ENCODE results near the gene BMPR1B. TPM values are rescaled to one million over a fixed set of nuclear protein-coding genes. Genes with fewer than 3 reads are reported as not detected.

The BMPR1B gene
- total and polyA plus RNA-seq, 5 donors from 2014 or later = 0.31 to 0.72 TPM; not detected in 3

- H3K9me3 ChIP-seq (ENCODE audit: control insufficient read depth in 2 of 2, low read length in 2 of 2) = no peaks in the 10 kb centered on the region
- no peaks in the 10 kb centered on the region for H3K27me3 ChIP-seq (ENCODE audit: control insufficient read depth, insufficient read depth, low read length)
- H3K27ac ChIP-seq (ENCODE audit: insufficient read depth, low read length, poor library complexity, severe bottlenecking) = no peak overlapping the region
- ATAC-seq (ENCODE audit: low read depth in 2 of 2) (no peak), DNase-seq (no peak)
- no peak overlapping the region for H3K4me3 ChIP-seq (ENCODE audit: low read depth, low read length)
- H3K27me3 Mint-ChIP-seq = no peaks in the 10 kb centered on the region
- no peak overlapping the region for H3K4me3 Mint-ChIP-seq
- no peaks in the 10 kb centered on the region for H3K9me3 Mint-ChIP-seq
- H3K4me1 ChIP-seq (ENCODE audit: control insufficient read depth, insufficient read depth, low read length, poor library complexity, severe bottlenecking) = no peaks in the 10 kb centered on the region
- H3K4me1 Mint-ChIP-seq = no peaks in the 10 kb centered on the region
- no peaks in the 10 kb centered on the region for H3K36me3 Mint-ChIP-seq
- no peaks in the 10 kb centered on the region for H3K36me3 ChIP-seq (ENCODE audit: control insufficient read depth, insufficient read depth, low read length)
- H3K27ac Mint-ChIP-seq = no peak overlapping the region
Measured at GRCh38 chr4:95018785-95019184, 261.0 kb downstream of the BMPR1B start.

GRCh38 chr4:95020521-95020920 lies 262.8 kb downstream of the BMPR1B start:
- Histone ChIP-seq H3K27me3 (ENCODE audit: control insufficient read depth, insufficient read depth, low read length) (no peaks in the 10 kb centered on the region), H3K36me3 (ENCODE audit: control insufficient read depth, insufficient read depth, low read length) (no peaks in the 10 kb centered on the region), H3K27ac (ENCODE audit: insufficient read depth, low read length, poor library complexity, severe bottlenecking) (no peak overlapping the region), H3K4me1 (ENCODE audit: control insufficient read depth, insufficient read depth, low read length, poor library complexity, severe bottlenecking) (no peaks in the 10 kb centered on the region), H3K9me3 (ENCODE audit: control insufficient read depth in 2 of 2, low read length in 2 of 2) (no peaks in the 10 kb centered on the region), H3K4me3 (ENCODE audit: low read depth, low read length) (no peak overlapping the region)
- H3K4me3 Mint-ChIP-seq = no peak overlapping the region
- ATAC-seq (ENCODE audit: low read depth in 2 of 2) (no peak), DNase-seq (no peak)
- H3K4me1 Mint-ChIP-seq = no peaks in the 10 kb centered on the region
- no peaks in the 10 kb centered on the region for H3K27me3 Mint-ChIP-seq
- no peak overlapping the region for H3K27ac Mint-ChIP-seq
- no peaks in the 10 kb centered on the region for H3K36me3 Mint-ChIP-seq
- H3K9me3 Mint-ChIP-seq = peaks cover 0 to 2% (median 0%) of the 10 kb centered on the region in 7 donors

- Mint-ChIP-seq H3K4me1 (no peaks in the 10 kb centered on the region), H3K9me3 (peaks cover 0 to 2% (median 0%) of the 10 kb centered on the region in 7 donors), H3K36me3 (no peaks in the 10 kb centered on the region), H3K27ac (no peak overlapping the region), H3K4me3 (no peak overlapping the region), H3K27me3 (no peaks in the 10 kb centered on the region)
- no peak for ATAC-seq (ENCODE audit: low read depth in 2 of 2)
- Histone ChIP-seq H3K27me3 (ENCODE audit: control insufficient read depth, insufficient read depth, low read length) (no peaks in the 10 kb centered on the region), H3K36me3 (ENCODE audit: control insufficient read depth, insufficient read depth, low read length) (no peaks in the 10 kb centered on the region), H3K4me1 (ENCODE audit: control insufficient read depth, insufficient read depth, low read length, poor library complexity, severe bottlenecking) (no peaks in the 10 kb centered on the region), H3K27ac (ENCODE audit: insufficient read depth, low read length, poor library complexity, severe bottlenecking) (no peak overlapping the region), H3K4me3 (ENCODE audit: low read depth, low read length) (no peak overlapping the region), H3K9me3 (ENCODE audit: control insufficient read depth in 2 of 2, low read length in 2 of 2) (no peaks in the 10 kb centered on the region)
- no peak for DNase-seq
Measured at GRCh38 chr4:95021099-95021498, 263.3 kb downstream of the BMPR1B start.

- Histone ChIP-seq H3K27ac (ENCODE audit: insufficient read depth, low read length, poor library complexity, severe bottlenecking) (no peak overlapping the region), H3K36me3 (ENCODE audit: control insufficient read depth, insufficient read depth, low read length) (no peaks in the 10 kb centered on the region), H3K4me1 (ENCODE audit: control insufficient read depth, insufficient read depth, low read length, poor library complexity, severe bottlenecking) (no peaks in the 10 kb centered on the region), H3K4me3 (ENCODE audit: low read depth, low read length) (no peak overlapping the region), H3K27me3 (ENCODE audit: control insufficient read depth, insufficient read depth, low read length) (no peaks in the 10 kb centered on the region), H3K9me3 (ENCODE audit: control insufficient read depth in 2 of 2, low read length in 2 of 2) (no peaks in the 10 kb centered on the region)
- Mint-ChIP-seq H3K9me3 (peaks cover 0 to 2% (median 0%) of the 10 kb centered on the region in 7 donors), H3K27ac (peak overlapping the region in 1 of 3 donors; percentile 64), H3K4me1 (no peaks in the 10 kb centered on the region), H3K27me3 (no peaks in the 10 kb centered on the region), H3K36me3 (no peaks in the 10 kb centered on the region), H3K4me3 (no peak overlapping the region)
- ATAC-seq (ENCODE audit: low read depth in 2 of 2) (no peak), DNase-seq (no peak)
Measured at GRCh38 chr4:95023110-95023509, 265.4 kb downstream of the BMPR1B start.

- H3K36me3 ChIP-seq (ENCODE audit: control insufficient read depth, insufficient read depth, low read length) = no peaks in the 10 kb centered on the region
- Mint-ChIP-seq H3K4me1 (no peaks in the 10 kb centered on the region), H3K36me3 (no peaks in the 10 kb centered on the region), H3K9me3 (peaks cover 0 to 3% (median 2%) of the 10 kb centered on the region in 7 donors), H3K4me3 (no peak overlapping the region), H3K27me3 (no peaks in the 10 kb centered on the region), H3K27ac (no peak overlapping the region)
- no peaks in the 10 kb centered on the region for H3K27me3 ChIP-seq (ENCODE audit: control insufficient read depth, insufficient read depth, low read length)
- no peaks in the 10 kb centered on the region for H3K9me3 ChIP-seq (ENCODE audit: control insufficient read depth in 2 of 2, low read length in 2 of 2)
- no peak overlapping the region for H3K4me3 ChIP-seq (ENCODE audit: low read depth, low read length)
- H3K4me1 ChIP-seq (ENCODE audit: control insufficient read depth, insufficient read depth, low read length, poor library complexity, severe bottlenecking) = no peaks in the 10 kb centered on the region
- no peak overlapping the region for H3K27ac ChIP-seq (ENCODE audit: insufficient read depth, low read length, poor library complexity, severe bottlenecking)
- no peak for ATAC-seq (ENCODE audit: low read depth in 2 of 2)
- DNase-seq = no peak
Measured at GRCh38 chr4:95027905-95028618, 270.3 kb downstream of the BMPR1B start.

- Mint-ChIP-seq H3K4me1 (no peaks in the 10 kb centered on the region), H3K36me3 (no peaks in the 10 kb centered on the region), H3K4me3 (no peak overlapping the region), H3K27me3 (no peaks in the 10 kb centered on the region), H3K9me3 (peaks cover 0 to 12% (median 7%) of the 10 kb centered on the region in 7 donors), H3K27ac (no peak overlapping the region)
- Histone ChIP-seq H3K4me3 (ENCODE audit: low read depth, low read length) (no peak overlapping the region), H3K4me1 (ENCODE audit: control insufficient read depth, insufficient read depth, low read length, poor library complexity, severe bottlenecking) (no peaks in the 10 kb centered on the region), H3K9me3 (ENCODE audit: control insufficient read depth in 2 of 2, low read length in 2 of 2) (no peaks in the 10 kb centered on the region), H3K27ac (ENCODE audit: insufficient read depth, low read length, poor library complexity, severe bottlenecking) (no peak overlapping the region), H3K36me3 (ENCODE audit: control insufficient read depth, insufficient read depth, low read length) (no peaks in the 10 kb centered on the region), H3K27me3 (ENCODE audit: control insufficient read depth, insufficient read depth, low read length) (no peaks in the 10 kb centered on the region)
- no peak for ATAC-seq (ENCODE audit: low read depth in 2 of 2)
- DNase-seq = no peak
Measured at GRCh38 chr4:95038791-95039190, 281.0 kb downstream of the BMPR1B start.

- DNase-seq = no peak
- peaks cover 1% of the 10 kb centered on the region for H3K27me3 ChIP-seq (ENCODE audit: control insufficient read depth, insufficient read depth, low read length)
- H3K9me3 ChIP-seq (ENCODE audit: control insufficient read depth in 2 of 2, low read length in 2 of 2) = no peaks in the 10 kb centered on the region
Measured at GRCh38 chr4:95044324-95044837, 286.6 kb downstream of the BMPR1B start.

GRCh38 chr4:95045429-95045828 lies 287.7 kb downstream of the BMPR1B start:
- Histone ChIP-seq H3K27ac (ENCODE audit: insufficient read depth, low read length, poor library complexity, severe bottlenecking) (no peak overlapping the region), H3K9me3 (ENCODE audit: control insufficient read depth in 2 of 2, low read length in 2 of 2) (no peaks in the 10 kb centered on the region), H3K27me3 (ENCODE audit: control insufficient read depth, insufficient read depth, low read length) (peaks cover 1% of the 10 kb centered on the region), H3K4me3 (ENCODE audit: low read depth, low read length) (no peak overlapping the region), H3K4me1 (ENCODE audit: control insufficient read depth, insufficient read depth, low read length, poor library complexity, severe bottlenecking) (no peaks in the 10 kb centered on the region), H3K36me3 (ENCODE audit: control insufficient read depth, insufficient read depth, low read length) (no peaks in the 10 kb centered on the region)
- ATAC-seq (ENCODE audit: low read depth in 2 of 2) (no peak), DNase-seq (no peak)
- H3K27me3 Mint-ChIP-seq = no peaks in the 10 kb centered on the region
- no peaks in the 10 kb centered on the region for H3K4me1 Mint-ChIP-seq
- no peak overlapping the region for H3K27ac Mint-ChIP-seq
- no peaks in the 10 kb centered on the region for H3K9me3 Mint-ChIP-seq
- no peaks in the 10 kb centered on the region for H3K36me3 Mint-ChIP-seq
- no peak overlapping the region for H3K4me3 Mint-ChIP-seq

More at GRCh38 chr4:95044324-95044837, 286.6 kb downstream of the BMPR1B start:
- no peak for ATAC-seq (ENCODE audit: low read depth in 2 of 2)
- H3K4me3 Mint-ChIP-seq = no peak overlapping the region
- H3K27me3 Mint-ChIP-seq = no peaks in the 10 kb centered on the region
- H3K4me1 Mint-ChIP-seq = no peaks in the 10 kb centered on the region
- Histone ChIP-seq H3K36me3 (ENCODE audit: control insufficient read depth, insufficient read depth, low read length) (no peaks in the 10 kb centered on the region), H3K27ac (ENCODE audit: insufficient read depth, low read length, poor library complexity, severe bottlenecking) (no peak overlapping the region), H3K4me3 (ENCODE audit: low read depth, low read length) (no peak overlapping the region), H3K4me1 (ENCODE audit: control insufficient read depth, insufficient read depth, low read length, poor library complexity, severe bottlenecking) (no peaks in the 10 kb centered on the region)
- H3K9me3 Mint-ChIP-seq = no peaks in the 10 kb centered on the region
- H3K27ac Mint-ChIP-seq = no peak overlapping the region
- no peaks in the 10 kb centered on the region for H3K36me3 Mint-ChIP-seq

Data from CD4-positive, CD25-positive, alpha-beta regulatory T cell (primary cell).